Colonic mucosa (tissue), 4 donors: ENCODE data around the gene NUMBL. TPM values are rescaled to one million over a fixed set of nuclear protein-coding genes. Genes with fewer than 3 reads are reported as not detected.

Experiments used
- DNase-seq: peaks from one replicate; pipeline ENCODE4 v3.0.0-alpha.2; 2020
- H3K27ac ChIP-seq: fragments of 200-600 bp; one replicate; pipeline ENCODE4 v1.8.0; 2021
- H3K27me3 ChIP-seq: fragments of 200-600 bp; one replicate; pipeline ENCODE4 v1.8.0; 2021
- H3K36me3 ChIP-seq: fragments of 200-600 bp; one replicate; pipeline ENCODE4 v1.8.0; 2021
- H3K4me1 ChIP-seq: fragments of 200-600 bp; one replicate; pipeline ENCODE4 v1.8.0; 2021; ENCODE audit warnings: mild to moderate bottlenecking
- H3K4me3 ChIP-seq: fragments of 200-600 bp; one replicate; pipeline ENCODE4 v1.8.0; 2021
- H3K9ac ChIP-seq, 2 donors: one replicate each; pipeline ENCODE4 v1.7.0; 2013; ENCODE audit warnings: control low read depth in 2 of 2, low read depth in 2 of 2, low read length in 2 of 2
- H3K9me3 ChIP-seq: fragments of 200-600 bp; one replicate; pipeline ENCODE4 v1.8.0; 2021
- intact Hi-C: fragments of 100-400 bp; cut with DNase I; formaldehyde crosslinking; loops from one replicate; pipeline ENCODE4 v1.14.1; 2022
- total RNA-seq, 2 donors: library from RNA; stranded (reverse); fragmentation: NEBNext Ultra II Directional in 1 of 2; extraction: Animal tissue kit (Norgen Biotek cat#: 25700) in 1 of 2; gene quantifications; one replicate each; pipeline ENCODE4 v1.2.1, GENCODE V29; 2021
- TF ChIP-seq, protein P1 (sequence below): fragments of 200-600 bp; IDR thresholded peaks from one replicate; pipeline ENCODE4 v1.8.0; 2022; ENCODE audit warnings: antibody characterized with exemption, mild to moderate bottlenecking
- donor health status: healthy.
- donor health status: DM: no; HTN: no; CAD: no.
- donor health status: DM: no; HTN: no; CAD: no.

The NUMBL gene
- total RNA-seq, 2 donors from 2014 or later = 12.8 to 22.0 TPM

DNA sequence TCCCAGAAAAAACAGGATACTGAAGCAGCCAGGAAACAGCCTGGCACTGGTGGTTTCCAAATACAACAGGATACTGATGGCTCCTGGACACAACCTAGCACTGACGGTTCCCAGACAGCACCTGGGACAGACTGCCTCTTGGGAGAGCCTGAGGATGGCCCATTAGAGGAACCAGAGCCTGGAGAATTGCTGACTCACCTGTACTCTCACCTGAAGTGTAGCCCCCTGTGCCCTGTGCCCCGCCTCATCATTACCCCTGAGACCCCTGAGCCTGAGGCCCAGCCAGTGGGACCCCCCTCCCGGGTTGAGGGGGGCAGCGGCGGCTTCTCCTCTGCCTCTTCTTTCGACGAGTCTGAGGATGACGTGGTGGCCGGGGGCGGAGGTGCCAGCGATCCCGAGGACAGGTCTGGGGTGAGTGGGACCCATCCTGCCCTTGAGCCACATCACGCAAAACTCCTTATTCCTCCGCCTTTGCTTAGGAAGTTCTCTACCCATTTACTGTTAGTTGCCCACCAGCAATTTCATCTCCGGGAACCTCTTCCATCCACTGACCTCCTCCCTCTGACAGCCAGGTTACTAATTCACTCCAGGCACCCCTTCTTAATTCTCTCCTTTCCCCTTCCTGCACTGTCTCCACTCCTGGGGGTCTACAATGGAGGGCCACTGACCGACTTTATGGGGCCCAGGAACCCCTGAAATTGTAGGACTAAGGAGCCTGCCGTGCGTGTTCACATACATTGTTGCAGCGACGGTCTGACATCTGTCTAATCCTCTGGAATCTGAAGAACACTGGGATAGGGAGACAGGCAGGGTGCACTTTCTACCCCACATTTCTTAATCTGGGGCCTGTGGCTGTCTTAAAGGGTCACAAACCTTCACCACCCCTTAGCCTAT, 27.7 kb upstream of the NUMBL start:
- H3K9me3 ChIP-seq = no peaks in the 10 kb centered on the region
- peak; percentile 60 for DNase-seq
- H3K4me3 ChIP-seq = peak overlapping the region; percentile 59
- H3K4me1 ChIP-seq = peaks cover 12% of the 10 kb centered on the region
- peak overlapping the region; percentile 96 to 99 for H3K9ac ChIP-seq
- TF ChIP-seq, protein P1, sequence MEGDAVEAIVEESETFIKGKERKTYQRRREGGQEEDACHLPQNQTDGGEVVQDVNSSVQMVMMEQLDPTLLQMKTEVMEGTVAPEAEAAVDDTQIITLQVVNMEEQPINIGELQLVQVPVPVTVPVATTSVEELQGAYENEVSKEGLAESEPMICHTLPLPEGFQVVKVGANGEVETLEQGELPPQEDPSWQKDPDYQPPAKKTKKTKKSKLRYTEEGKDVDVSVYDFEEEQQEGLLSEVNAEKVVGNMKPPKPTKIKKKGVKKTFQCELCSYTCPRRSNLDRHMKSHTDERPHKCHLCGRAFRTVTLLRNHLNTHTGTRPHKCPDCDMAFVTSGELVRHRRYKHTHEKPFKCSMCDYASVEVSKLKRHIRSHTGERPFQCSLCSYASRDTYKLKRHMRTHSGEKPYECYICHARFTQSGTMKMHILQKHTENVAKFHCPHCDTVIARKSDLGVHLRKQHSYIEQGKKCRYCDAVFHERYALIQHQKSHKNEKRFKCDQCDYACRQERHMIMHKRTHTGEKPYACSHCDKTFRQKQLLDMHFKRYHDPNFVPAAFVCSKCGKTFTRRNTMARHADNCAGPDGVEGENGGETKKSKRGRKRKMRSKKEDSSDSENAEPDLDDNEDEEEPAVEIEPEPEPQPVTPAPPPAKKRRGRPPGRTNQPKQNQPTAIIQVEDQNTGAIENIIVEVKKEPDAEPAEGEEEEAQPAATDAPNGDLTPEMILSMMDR = no peak
- intact Hi-C loops = no loop called here
- H3K36me3 ChIP-seq = no peaks in the 10 kb centered on the region
- H3K27me3 ChIP-seq = no peaks in the 10 kb centered on the region
- peak overlapping the region; percentile 78 for H3K27ac ChIP-seq

DNA sequence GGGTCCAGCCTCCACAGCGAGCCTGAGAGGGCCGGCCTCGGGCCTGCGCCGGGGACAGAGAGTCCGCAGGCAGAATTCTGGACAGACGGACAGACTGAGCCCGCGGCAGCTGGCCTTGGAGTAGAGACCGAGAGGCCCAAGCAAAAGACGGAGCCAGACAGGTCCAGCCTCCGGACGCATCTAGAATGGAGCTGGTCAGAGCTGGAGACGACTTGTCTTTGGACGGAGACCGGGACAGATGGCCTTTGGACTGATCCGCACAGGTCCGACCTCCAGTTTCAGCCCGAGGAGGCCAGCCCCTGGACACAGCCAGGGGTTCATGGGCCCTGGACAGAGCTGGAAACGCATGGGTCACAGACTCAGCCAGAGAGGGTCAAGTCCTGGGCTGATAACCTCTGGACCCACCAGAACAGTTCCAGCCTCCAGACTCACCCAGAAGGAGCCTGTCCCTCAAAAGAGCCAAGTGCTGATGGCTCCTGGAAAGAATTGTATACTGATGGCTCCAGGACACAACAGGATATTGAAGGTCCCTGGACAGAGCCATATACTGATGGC, 27.0 kb upstream of the NUMBL start:
- Histone ChIP-seq H3K9me3 (no peaks in the 10 kb centered on the region), H3K36me3 (no peaks in the 10 kb centered on the region), H3K4me3 (peak overlapping the region; percentile 59), H3K9ac (peak overlapping the region; percentile 96 to 99), H3K4me1 (peaks cover 12% of the 10 kb centered on the region), H3K27ac (peak overlapping the region; percentile 78), H3K27me3 (no peaks in the 10 kb centered on the region)
- TF ChIP-seq, protein P1 = no peak
- peak; percentile 49 for DNase-seq
- intact Hi-C loops = no loop called here

DNA sequence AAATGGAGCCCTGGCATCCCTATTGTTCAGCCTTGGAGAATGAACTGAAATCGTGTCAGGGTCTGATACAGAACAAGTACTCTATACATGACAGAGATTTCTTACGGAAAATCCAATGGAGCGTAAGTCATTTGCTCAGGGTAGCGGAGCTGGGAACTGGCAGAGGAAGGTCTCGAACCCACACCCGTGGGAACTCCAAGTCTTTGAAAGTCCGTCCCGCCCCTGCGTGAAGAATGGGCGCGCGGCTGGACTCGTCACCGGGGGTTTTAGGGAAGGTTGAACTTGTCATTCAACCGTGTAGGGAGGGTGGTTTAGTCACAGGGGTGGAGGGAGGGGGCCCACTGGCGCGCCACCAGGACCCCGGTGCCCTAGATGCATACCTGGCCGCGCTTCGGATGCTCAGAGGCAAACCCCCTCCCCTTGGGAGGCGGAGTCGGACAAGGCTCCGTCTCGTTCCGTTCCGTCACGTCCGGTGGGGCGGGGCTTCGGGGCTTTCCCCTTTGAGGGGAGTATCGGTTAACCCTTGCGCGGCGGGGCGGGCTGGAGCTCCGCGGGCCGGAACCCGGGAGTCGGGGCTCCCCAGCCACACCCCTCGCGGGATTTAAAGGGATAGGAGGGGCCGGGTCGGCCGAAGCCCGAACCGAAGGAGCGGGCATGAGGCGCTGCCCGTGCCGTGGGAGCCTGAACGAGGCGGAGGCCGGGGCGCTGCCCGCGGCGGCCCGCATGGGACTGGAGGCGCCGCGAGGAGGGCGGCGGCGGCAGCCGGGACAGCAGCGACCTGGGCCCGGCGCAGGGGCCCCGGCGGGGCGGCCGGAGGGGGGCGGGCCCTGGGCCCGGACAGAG, 26.3 kb upstream of the NUMBL start, which contains the start of the genes COQ8B and ITPKC:
COQ8B (minus strand) TSS at position 405 of the 843 bp plus-strand sequence. CDS start 2,254 bp downstream, outside the sequence.
ITPKC (plus strand) TSS at position 631 of the 843 bp plus-strand sequence; CDS start at position 655, 24 bp downstream.
- Histone ChIP-seq H3K9ac (peak within 1 kb of the TSS; percentile 96 to 99), H3K9me3 (no peaks in the 10 kb centered on the region), H3K27ac (peak within 1 kb of the TSS; percentile 78), H3K36me3 (no peaks in the 10 kb centered on the region), H3K4me3 (peak within 1 kb of the TSS; percentile 59), H3K4me1 (peaks cover 12% of the 10 kb centered on the region), H3K27me3 (no peaks in the 10 kb centered on the region)
- intact Hi-C loops = no loop called here
- TF ChIP-seq, protein P1 = no peak
- DNase-seq = peak; percentile 100

DNA sequence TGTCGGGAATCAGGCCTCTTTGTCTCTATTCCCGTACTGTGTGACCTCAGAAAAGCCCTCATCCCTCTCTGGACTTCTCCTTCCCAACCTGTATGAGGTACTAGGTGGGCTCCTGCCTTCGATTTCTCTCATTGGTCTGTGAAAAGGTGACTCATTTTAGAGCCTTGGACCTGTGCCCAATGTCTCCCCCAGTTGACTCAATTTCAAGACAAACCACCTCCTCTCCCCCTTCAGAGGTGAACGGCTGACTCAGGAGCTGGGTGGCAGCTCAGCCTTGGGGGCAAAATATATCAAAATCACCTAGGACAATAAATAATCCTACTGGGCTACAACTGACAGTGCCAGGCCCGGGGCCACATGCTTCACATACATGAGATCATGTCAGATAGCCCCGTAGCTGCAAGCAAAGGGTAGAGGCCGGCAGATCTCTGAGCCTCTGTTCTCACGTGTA, 25.6 kb upstream of the NUMBL start:
- H3K27ac ChIP-seq = peak overlapping the region; percentile 78
- no peak for DNase-seq
- no peaks in the 10 kb centered on the region for H3K9me3 ChIP-seq
- TF ChIP-seq, protein P1 = no peak
- intact Hi-C loops = no loop called here
- peak overlapping the region; percentile 71 to 91 for H3K9ac ChIP-seq
- H3K27me3 ChIP-seq = no peaks in the 10 kb centered on the region
- peaks cover 12% of the 10 kb centered on the region for H3K4me1 ChIP-seq
- H3K4me3 ChIP-seq = peak overlapping the region; percentile 59
- no peaks in the 10 kb centered on the region for H3K36me3 ChIP-seq
